BLaER1 (cell line): ENCODE results near the gene MSH3.

Source experiments
- H3K27ac ChIP-seq: shearing (Covaris generic); formaldehyde crosslinking; 2 replicates; pipeline ENCODE4 v1.8.1; 2022
- H3K27me3 ChIP-seq: shearing (Covaris generic); formaldehyde crosslinking; 2 replicates; pipeline ENCODE4 v1.8.1; 2022
- H3K36me3 ChIP-seq: shearing (Covaris generic); formaldehyde crosslinking; 2 replicates; pipeline ENCODE4 v1.8.1; 2022
- H3K4me1 ChIP-seq: shearing (Covaris generic); formaldehyde crosslinking; 2 replicates; pipeline ENCODE4 v1.8.1; 2022
- H3K4me2 ChIP-seq: shearing (Covaris generic); formaldehyde crosslinking; 2 replicates; pipeline ENCODE4 v1.8.1; 2022
- H3K4me3 ChIP-seq: shearing (Covaris generic); formaldehyde crosslinking; 2 replicates; pipeline ENCODE4 v1.8.1; 2022
- H3K9ac ChIP-seq: shearing (Covaris generic); formaldehyde crosslinking; 2 replicates; pipeline ENCODE4 v1.8.1; 2022
- H3K9me3 ChIP-seq: shearing (Covaris generic); formaldehyde crosslinking; 2 replicates; pipeline ENCODE4 v1.8.1; 2022
- H4K20me1 ChIP-seq: shearing (Covaris generic); formaldehyde crosslinking; 2 replicates; pipeline ENCODE4 v1.8.1; 2022
- Cebpa-rat ChIP-seq: shearing (Covaris generic); IDR thresholded peaks from 2 replicates; pipeline ENCODE4 v1.8.1; 2022

MSH3 gene

DNA sequence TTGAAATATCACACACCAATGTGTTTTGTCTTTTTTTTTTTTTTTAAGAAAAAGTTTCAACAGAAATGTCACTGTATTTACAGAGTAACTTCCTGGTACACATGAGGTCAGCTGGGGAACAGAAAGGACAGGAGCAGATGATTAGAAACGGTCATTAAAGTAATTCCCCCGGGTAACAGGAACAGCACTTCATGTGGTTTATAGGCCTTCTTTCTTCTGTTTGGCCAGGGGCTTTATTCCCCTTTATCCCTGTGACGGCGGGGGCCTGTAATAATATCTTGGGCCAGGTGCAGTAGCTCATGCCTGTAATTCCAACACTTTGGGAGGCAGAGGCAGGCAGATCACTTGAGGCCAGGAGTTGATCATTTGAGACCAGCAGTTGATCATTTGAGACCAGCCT, 30.5 kb upstream of the MSH3 start:
- TF ChIP-seq Cebpa-rat = no peak
- Histone ChIP-seq H3K4me3 (no peak overlapping the region), H3K4me2 (no peak overlapping the region), H3K4me1 (no peaks in the 10 kb centered on the region), H3K9ac (no peak overlapping the region), H3K9me3 (no peaks in the 10 kb centered on the region), H3K36me3 (peaks cover 28% of the 10 kb centered on the region), H4K20me1 (no peaks in the 10 kb centered on the region), H3K27me3 (no peaks in the 10 kb centered on the region), H3K27ac (no peak overlapping the region)

DNA sequence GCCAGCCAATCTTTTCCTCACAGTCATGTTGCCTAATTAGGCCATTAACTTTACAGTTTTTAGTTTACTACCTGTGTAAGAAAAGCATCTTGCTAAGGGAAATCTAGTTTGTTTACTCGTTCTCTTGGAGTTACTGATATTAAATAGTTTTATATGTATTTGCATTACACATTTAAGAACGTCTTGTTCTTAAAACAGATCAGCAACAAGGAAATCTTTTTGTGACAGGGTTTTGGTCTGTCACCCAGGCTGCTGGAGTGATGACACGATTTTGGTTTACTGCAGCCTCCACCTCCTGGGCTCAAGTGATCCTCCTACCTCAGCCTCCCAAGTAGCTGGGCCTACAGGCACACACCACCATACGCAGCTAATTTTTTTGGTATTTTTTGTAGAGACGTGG, 29.2 kb upstream of the MSH3 start:
- no peak overlapping the region for H3K9ac ChIP-seq
- H3K9me3 ChIP-seq = no peaks in the 10 kb centered on the region
- no peak overlapping the region for H3K27ac ChIP-seq
- H3K4me1 ChIP-seq = no peaks in the 10 kb centered on the region
- no peak overlapping the region for H3K4me2 ChIP-seq
- H4K20me1 ChIP-seq = no peaks in the 10 kb centered on the region
- no peak for TF ChIP-seq Cebpa-rat
- H3K27me3 ChIP-seq = no peaks in the 10 kb centered on the region
- no peak overlapping the region for H3K4me3 ChIP-seq
- peaks cover 39% of the 10 kb centered on the region for H3K36me3 ChIP-seq

GRCh38 chr5:80629281-80629680, 25.2 kb upstream of the MSH3 start:
- H3K36me3 ChIP-seq = peaks cover 52% of the 10 kb centered on the region
- no peak for TF ChIP-seq Cebpa-rat
- H3K9ac ChIP-seq = no peak overlapping the region

DNA sequence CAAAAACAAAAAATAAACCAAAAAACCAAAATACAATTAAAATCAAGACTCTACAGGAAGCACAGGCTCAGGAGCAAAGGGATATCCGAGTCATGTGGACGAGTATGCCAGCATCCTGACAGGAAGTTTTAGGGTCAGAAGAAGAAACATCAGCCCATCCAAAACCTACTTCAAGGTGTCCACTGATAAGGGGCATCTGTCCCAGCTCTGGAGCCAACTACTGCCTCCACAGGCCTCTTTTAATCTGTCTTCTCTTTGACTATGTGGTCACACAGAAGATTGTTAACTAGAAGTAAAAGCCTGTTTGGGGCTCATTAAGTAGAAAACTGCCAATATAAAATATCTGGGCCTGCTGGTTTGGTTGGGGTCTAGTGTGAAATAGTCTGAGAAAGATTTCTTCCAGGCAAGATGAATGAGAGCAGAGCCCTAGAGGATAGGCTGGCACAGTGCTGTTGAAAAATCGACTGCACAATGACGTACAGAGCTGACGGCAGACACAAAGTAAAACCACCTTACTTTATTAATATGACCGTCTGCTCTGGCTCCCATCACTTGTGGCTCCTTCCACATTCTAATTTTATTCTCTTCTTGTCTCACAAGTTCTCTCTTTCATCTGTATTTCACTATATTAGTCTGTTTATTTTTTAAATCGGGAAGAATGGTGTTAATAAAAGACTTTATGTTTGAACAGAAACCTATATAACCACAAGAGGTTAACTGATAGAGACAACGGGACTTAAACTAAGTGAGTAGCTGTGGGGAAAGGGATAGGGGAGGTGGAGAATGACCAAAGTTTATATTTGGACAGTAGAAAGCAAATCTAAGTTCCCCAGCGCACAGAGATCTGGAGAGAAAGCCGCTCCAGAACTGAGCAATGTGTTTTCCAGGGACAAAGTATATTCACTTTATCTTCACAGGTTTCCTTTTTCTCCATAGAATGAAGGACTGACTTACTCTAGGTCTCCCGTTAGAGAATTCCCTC, 22.9 kb upstream of the MSH3 start:
- Histone ChIP-seq H3K36me3 (peaks cover 62% of the 10 kb centered on the region), H3K4me3 (no peak overlapping the region), H3K9ac (no peak overlapping the region), H4K20me1 (no peaks in the 10 kb centered on the region), H3K27ac (no peak overlapping the region), H3K4me2 (no peak overlapping the region), H3K9me3 (no peaks in the 10 kb centered on the region), H3K27me3 (no peaks in the 10 kb centered on the region), H3K4me1 (no peaks in the 10 kb centered on the region)
- no peak for TF ChIP-seq Cebpa-rat

More at GRCh38 chr5:80629281-80629680, 25.2 kb upstream of the MSH3 start:
- H3K9me3 ChIP-seq = no peaks in the 10 kb centered on the region
- H4K20me1 ChIP-seq = no peaks in the 10 kb centered on the region
- H3K4me3 ChIP-seq = no peak overlapping the region
- H3K4me2 ChIP-seq = no peak overlapping the region
- no peaks in the 10 kb centered on the region for H3K27me3 ChIP-seq
- H3K27ac ChIP-seq = no peak overlapping the region
- H3K4me1 ChIP-seq = no peaks in the 10 kb centered on the region

GRCh38 chr5:80632700-80633099, 21.8 kb upstream of the MSH3 start:
- Histone ChIP-seq H3K36me3 (peaks cover 74% of the 10 kb centered on the region), H3K27me3 (no peaks in the 10 kb centered on the region), H3K9ac (no peak overlapping the region), H3K27ac (no peak overlapping the region), H3K4me1 (no peaks in the 10 kb centered on the region), H4K20me1 (no peaks in the 10 kb centered on the region), H3K9me3 (no peaks in the 10 kb centered on the region), H3K4me2 (no peak overlapping the region), H3K4me3 (no peak overlapping the region)
- no peak for TF ChIP-seq Cebpa-rat

DNA sequence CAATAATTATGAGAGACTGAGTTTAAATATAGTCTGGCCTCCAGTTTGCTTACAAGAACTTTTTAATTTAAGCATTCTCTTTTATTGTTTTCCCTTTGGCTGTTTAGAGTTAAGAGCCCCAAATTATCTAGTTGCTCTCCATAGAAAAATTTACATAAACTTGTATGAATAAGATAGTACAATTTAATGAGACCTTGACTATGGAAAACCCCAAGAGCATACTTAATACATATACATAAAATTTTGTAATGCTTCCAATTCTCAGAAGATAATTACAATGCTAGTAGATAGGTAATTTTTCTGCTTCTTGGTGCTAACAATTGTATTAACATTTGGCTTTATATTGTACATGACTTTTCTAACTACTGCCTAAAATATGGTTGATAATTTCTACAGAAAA, 20.3 kb upstream of the MSH3 start:
- Histone ChIP-seq H3K9me3 (no peaks in the 10 kb centered on the region), H3K4me2 (no peak overlapping the region), H4K20me1 (no peaks in the 10 kb centered on the region), H3K4me3 (no peak overlapping the region), H3K27ac (no peak overlapping the region), H3K4me1 (no peaks in the 10 kb centered on the region), H3K27me3 (no peaks in the 10 kb centered on the region), H3K9ac (no peak overlapping the region), H3K36me3 (peaks cover 86% of the 10 kb centered on the region)
- no peak for TF ChIP-seq Cebpa-rat

DNA sequence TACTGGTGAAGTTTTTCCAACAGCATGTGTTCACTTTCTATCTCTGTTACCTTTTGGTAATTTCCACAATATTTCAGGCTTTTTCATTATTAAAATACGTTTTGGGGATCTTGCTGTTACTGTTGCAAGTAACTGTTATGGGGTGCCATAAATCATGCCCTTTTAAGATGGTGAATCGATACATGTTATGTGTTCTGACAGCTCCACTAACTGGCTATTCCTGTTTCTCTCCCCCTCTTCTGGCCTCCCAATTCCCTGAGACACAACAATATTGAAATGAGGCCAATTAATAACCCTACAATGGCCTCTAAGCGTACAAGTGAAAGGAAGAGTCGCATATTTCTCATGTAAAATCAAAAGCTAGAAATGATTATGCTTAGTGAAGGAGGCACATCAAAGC, 13.1 kb upstream of the MSH3 start:
- Histone ChIP-seq H3K4me2 (no peak overlapping the region), H3K9me3 (peaks cover 9% of the 10 kb centered on the region; the same call in 1 of the 2 replicates), H3K27ac (no peak overlapping the region), H3K9ac (no peak overlapping the region), H4K20me1 (no peaks in the 10 kb centered on the region), H3K36me3 (peaks cover 100% of the 10 kb centered on the region), H3K4me1 (no peaks in the 10 kb centered on the region), H3K27me3 (no peaks in the 10 kb centered on the region), H3K4me3 (no peak overlapping the region)
- TF ChIP-seq Cebpa-rat = no peak

DNA sequence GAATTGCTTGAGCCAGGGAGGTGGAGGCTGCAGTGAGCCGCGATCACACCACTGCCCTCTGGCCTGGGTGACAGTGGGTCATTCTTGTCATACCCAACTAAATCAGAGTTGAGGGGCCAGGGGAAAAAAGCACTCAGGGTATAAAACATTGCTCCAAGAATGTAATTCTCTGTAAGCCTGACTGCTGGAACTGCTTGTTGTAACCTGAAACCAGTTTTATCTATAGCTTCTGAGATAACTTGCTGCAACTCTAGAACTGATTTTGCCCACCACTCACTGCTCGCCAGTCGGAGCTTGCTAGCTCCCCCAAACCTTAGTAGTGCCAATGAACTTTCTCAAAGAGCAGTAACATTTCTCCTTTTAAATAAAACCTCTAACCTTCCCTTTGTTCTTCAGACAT, 9.6 kb upstream of the MSH3 start:
- no peaks in the 10 kb centered on the region for H4K20me1 ChIP-seq
- peaks cover 92% of the 10 kb centered on the region for H3K36me3 ChIP-seq
- no peak overlapping the region for H3K9ac ChIP-seq
- peaks cover 9% of the 10 kb centered on the region; the same call in 1 of the 2 replicates for H3K9me3 ChIP-seq
- H3K4me1 ChIP-seq = no peaks in the 10 kb centered on the region
- no peaks in the 10 kb centered on the region for H3K27me3 ChIP-seq
- no peak for TF ChIP-seq Cebpa-rat
- no peak overlapping the region for H3K4me3 ChIP-seq
- no peak overlapping the region for H3K4me2 ChIP-seq
- H3K27ac ChIP-seq = no peak overlapping the region

- Histone ChIP-seq H3K9ac (no peak overlapping the region), H3K4me2 (no peak overlapping the region), H3K4me1 (no peaks in the 10 kb centered on the region), H3K27ac (no peak overlapping the region), H3K27me3 (no peaks in the 10 kb centered on the region), H3K9me3 (peaks cover 9% of the 10 kb centered on the region; the same call in 1 of the 2 replicates), H3K36me3 (peaks cover 71% of the 10 kb centered on the region), H4K20me1 (no peaks in the 10 kb centered on the region), H3K4me3 (no peak overlapping the region)
- TF ChIP-seq Cebpa-rat = no peak
Observed at GRCh38 chr5:80646926-80647325, 7.5 kb upstream of the MSH3 start.

GRCh38 chr5:80653502-80653901, 950 bp upstream of the MSH3 start:
- no peaks in the 10 kb centered on the region for H3K27me3 ChIP-seq
- H3K4me3 ChIP-seq = peak overlapping the region; percentile 83
- H3K27ac ChIP-seq = peak overlapping the region; percentile 93
- H3K9me3 ChIP-seq = no peaks in the 10 kb centered on the region
- no peak for TF ChIP-seq Cebpa-rat
- peak overlapping the region; percentile 89 for H3K9ac ChIP-seq
- H4K20me1 ChIP-seq = peaks cover 17% of the 10 kb centered on the region
- H3K4me1 ChIP-seq = peaks cover 27% of the 10 kb centered on the region
- peaks cover 27% of the 10 kb centered on the region for H3K36me3 ChIP-seq
- peak overlapping the region; percentile 93; the same call in 1 of the 2 replicates for H3K4me2 ChIP-seq
